Measurements from ENCODE around the gene FRY.
A peak's percentile ranks its signal among the peaks of the same experiment; 100 is the strongest.

FRY gene

DNA sequence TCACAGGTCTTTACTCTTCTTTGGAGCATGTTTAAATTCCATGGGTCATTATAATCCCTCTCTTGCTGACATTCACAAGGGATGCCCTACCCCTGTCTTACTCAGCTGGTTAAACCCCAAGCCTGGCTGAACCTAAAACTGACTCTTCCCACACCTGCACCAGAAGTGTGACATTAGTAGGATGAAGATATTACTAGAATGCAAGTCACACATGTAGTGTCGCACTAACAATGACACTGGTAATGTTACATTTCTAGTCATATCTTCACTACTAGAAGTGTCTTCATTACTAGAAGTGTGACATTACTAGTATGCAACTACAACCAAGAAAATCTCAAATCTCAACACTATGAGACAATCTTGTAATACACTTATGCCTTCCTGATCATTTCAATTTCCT, 269.3 kb downstream of the FRY start:
- no peak for DNase-seq (ENCODE audit: low spot score)
- TF ChIP-seq, protein P1, sequence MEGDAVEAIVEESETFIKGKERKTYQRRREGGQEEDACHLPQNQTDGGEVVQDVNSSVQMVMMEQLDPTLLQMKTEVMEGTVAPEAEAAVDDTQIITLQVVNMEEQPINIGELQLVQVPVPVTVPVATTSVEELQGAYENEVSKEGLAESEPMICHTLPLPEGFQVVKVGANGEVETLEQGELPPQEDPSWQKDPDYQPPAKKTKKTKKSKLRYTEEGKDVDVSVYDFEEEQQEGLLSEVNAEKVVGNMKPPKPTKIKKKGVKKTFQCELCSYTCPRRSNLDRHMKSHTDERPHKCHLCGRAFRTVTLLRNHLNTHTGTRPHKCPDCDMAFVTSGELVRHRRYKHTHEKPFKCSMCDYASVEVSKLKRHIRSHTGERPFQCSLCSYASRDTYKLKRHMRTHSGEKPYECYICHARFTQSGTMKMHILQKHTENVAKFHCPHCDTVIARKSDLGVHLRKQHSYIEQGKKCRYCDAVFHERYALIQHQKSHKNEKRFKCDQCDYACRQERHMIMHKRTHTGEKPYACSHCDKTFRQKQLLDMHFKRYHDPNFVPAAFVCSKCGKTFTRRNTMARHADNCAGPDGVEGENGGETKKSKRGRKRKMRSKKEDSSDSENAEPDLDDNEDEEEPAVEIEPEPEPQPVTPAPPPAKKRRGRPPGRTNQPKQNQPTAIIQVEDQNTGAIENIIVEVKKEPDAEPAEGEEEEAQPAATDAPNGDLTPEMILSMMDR (IDR thresholded peaks at IDR 0.05; ENCODE audit: extremely low read depth, insufficient read depth, missing control alignments): no peak
- in situ Hi-C loops (cut with MboI; ENCODE audit: low pct_unique_long_range_greater_than_20kb, low sequenced_read_pairs, unreplicated experiment): loop anchor here (25.0 kb wide), 1 partner anchor 389 kb away; no protein-coding TSS in a partner anchor

DNA sequence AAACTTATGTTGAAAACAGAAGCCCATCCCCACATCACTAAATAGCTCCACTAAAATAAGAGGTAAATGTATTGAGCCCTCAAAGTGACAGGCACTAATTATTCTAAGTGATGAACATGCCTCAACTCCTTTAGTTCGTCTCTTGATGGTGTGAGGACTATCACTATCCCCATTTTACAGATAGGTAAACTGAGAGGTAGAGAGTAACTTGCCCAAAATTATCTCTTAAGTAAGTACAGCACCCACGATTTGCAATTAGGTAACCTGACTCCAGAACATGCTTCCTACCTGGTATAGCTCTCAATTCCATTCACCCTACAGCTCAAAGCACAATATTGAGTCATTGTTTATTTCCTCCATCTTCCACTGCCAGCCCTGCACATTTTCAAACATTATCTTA, 270.9 kb downstream of the FRY start:
- in situ Hi-C loops (cut with MboI; ENCODE audit: low pct_unique_long_range_greater_than_20kb, low sequenced_read_pairs, unreplicated experiment): loop anchor here (25.0 kb wide), 1 partner anchor 390 kb away; no protein-coding TSS in a partner anchor
- DNase-seq (ENCODE audit: low spot score): no peak
- TF ChIP-seq, protein P1 (IDR thresholded peaks at IDR 0.05; ENCODE audit: extremely low read depth, insufficient read depth, missing control alignments): no peak

DNA sequence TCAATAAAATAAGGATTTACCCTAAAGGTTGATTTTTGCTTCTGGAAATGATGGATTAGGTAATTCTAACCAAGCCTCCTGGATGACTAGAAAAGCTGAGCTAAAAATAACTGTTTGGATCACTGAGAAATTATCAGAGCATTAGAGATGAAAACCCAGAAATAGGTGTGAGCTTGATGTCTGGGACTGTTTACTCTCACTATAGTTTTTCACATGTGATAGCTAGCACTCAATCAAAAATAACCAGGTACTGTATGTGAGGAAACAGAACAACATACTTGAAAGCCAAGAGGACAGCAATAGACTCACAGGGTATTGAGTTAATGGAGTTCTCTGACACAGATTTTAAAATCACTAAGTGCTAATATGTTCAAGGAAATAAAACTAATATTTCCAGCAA, 274.1 kb downstream of the FRY start:
- DNase-seq (ENCODE audit: low spot score): no peak
- TF ChIP-seq, protein P1 (IDR thresholded peaks at IDR 0.05; ENCODE audit: extremely low read depth, insufficient read depth, missing control alignments): no peak
- in situ Hi-C loops (cut with MboI; ENCODE audit: low pct_unique_long_range_greater_than_20kb, low sequenced_read_pairs, unreplicated experiment): loop anchor here (25.0 kb wide), 1 partner anchor 393 kb away; no protein-coding TSS in a partner anchor

- no peak for DNase-seq (ENCODE audit: low spot score)
- TF ChIP-seq, protein P1 (IDR thresholded peaks at IDR 0.05; ENCODE audit: extremely low read depth, insufficient read depth, missing control alignments): no peak
- in situ Hi-C loops (cut with MboI; ENCODE audit: low pct_unique_long_range_greater_than_20kb, low sequenced_read_pairs, unreplicated experiment): loop anchor here (10.0 to 25.0 kb wide), 2 partner anchors 285 to 397 kb away; no protein-coding TSS in a partner anchor
Observed at GRCh38 chr13:32309312-32310133, 277.9 kb downstream of the FRY start.

GRCh38 chr13:32310134-32310706, 278.6 kb downstream of the FRY start:
- TF ChIP-seq, protein P1 (IDR thresholded peaks at IDR 0.05; ENCODE audit: extremely low read depth, insufficient read depth, missing control alignments): peak; percentile 66
- peak; percentile 40 for DNase-seq (ENCODE audit: low spot score)
- in situ Hi-C loops (cut with MboI; ENCODE audit: low pct_unique_long_range_greater_than_20kb, low sequenced_read_pairs, unreplicated experiment): loop anchor here (10.0 to 25.0 kb wide), 2 partner anchors 285 to 398 kb away; no protein-coding TSS in a partner anchor

GRCh38 chr13:32311188-32311897, 279.8 kb downstream of the FRY start:
- in situ Hi-C loops (cut with MboI; ENCODE audit: low pct_unique_long_range_greater_than_20kb, low sequenced_read_pairs, unreplicated experiment): loop anchor here (10.0 to 25.0 kb wide), 2 partner anchors 287 to 399 kb away; no protein-coding TSS in a partner anchor
- TF ChIP-seq, protein P1 (IDR thresholded peaks at IDR 0.05; ENCODE audit: extremely low read depth, insufficient read depth, missing control alignments): no peak
- no peak for DNase-seq (ENCODE audit: low spot score)

Data from GM13977 (cell line).